HCT116 (cell line): ENCODE results near the gene LDLRAD4. TPM values are rescaled to one million over a fixed set of nuclear protein-coding genes. Genes with fewer than 3 reads are reported as not detected.

ENCODE experiments used
- ATAC-seq: fragments of 200-7000 bp; cut with Tn5 transposase; 2 replicates; pipeline ENCODE4 v1.9.1; 2020; ENCODE audit warnings: mild to moderate bottlenecking, moderate library complexity
- BruUV-seq: library from RNA; stranded (reverse); fragments of 400-500 nt; replicated peaks from 2 replicates; lab custom pipeline; 2021; lab: Mats Ljungman, UMichigan
- CTCF ChIA-PET: fragments of 300-600 bp; sonication (Branson Sonifier 250); formaldehyde crosslinking; loops from one replicate; lab custom pipeline; 2021; ENCODE audit warnings: antibody characterized with exemption; lab: Charles Lee
- POLR2A ChIA-PET: fragments of 300-600, 350-600 bp; sonication (Branson Sonifier 250); formaldehyde crosslinking; loops from one replicate; lab custom pipeline; 2021; ENCODE audit warnings: antibody characterized with exemption; lab: Charles Lee
- RAD21 ChIA-PET, 2 experiments: fragments of 300-600 bp; sonication (Branson Sonifier 250); formaldehyde crosslinking; loops; one replicate each; lab custom pipeline; 2023; ENCODE audit warnings: low total read pairs in 2 of 2; ENCODE audit not compliant: uncharacterized antibody in 2 of 2, unreplicated experiment in 2 of 2, low non-redundant PET in 1 of 2; lab: Charles Lee
- DNase-seq: peaks from one replicate; pipeline ENCODE4 v3.0.0-alpha.2; 2010; ENCODE audit warnings: low read depth, low spot score
- H2AFZ ChIP-seq: fragments of 200-600 bp; shearing (Covaris generic), sonication (generic); 2 replicates; pipeline ENCODE4 v1.6.1; 2017; ENCODE audit warnings: low read depth, mixed run types, mixed read lengths, antibody characterized with exemption, low read length; ENCODE audit not compliant: poor library complexity, severe bottlenecking
- H3K27ac ChIP-seq: 2 replicates; pipeline ENCODE4 v1.5.1; 2012; ENCODE audit warnings: low read depth, low read length
- H3K27me3 ChIP-seq: fragments of 200-600 bp; sonication (generic); 2 replicates; pipeline ENCODE4 v1.6.1; 2016; ENCODE audit warnings: mixed run types, low read length, mixed read lengths; ENCODE audit not compliant: insufficient read depth
- H3K36me3 ChIP-seq, 2 experiments: fragments of 200-500 bp in 1 of 2; fragments of 200-600 bp in 1 of 2; sonication (Bioruptor generic) in 1 of 2; sonication (generic) in 1 of 2; 2 replicates each; pipeline versions ENCODE4 v1.5.1 to v1.6.1; 2014 to 2016; ENCODE audit warnings: low read length in 2 of 2, inconsistent platforms in 1 of 2, mixed read lengths in 1 of 2, mixed run types in 1 of 2; ENCODE audit not compliant: insufficient read depth in 2 of 2, control insufficient read depth in 1 of 2
- H3K4me1 ChIP-seq, 2 experiments: fragments of 200-600 bp in 1 of 2; sonication (generic) in 1 of 2; 2 replicates each; pipeline versions ENCODE4 v1.5.1 to v1.6.1; 2012 to 2017; ENCODE audit warnings: low read length in 2 of 2, inconsistent platforms in 1 of 2, mild to moderate bottlenecking in 1 of 2, mixed read lengths in 1 of 2, mixed run types in 1 of 2, moderate library complexity in 1 of 2; ENCODE audit not compliant: insufficient read depth in 2 of 2, control insufficient read depth in 1 of 2
- H3K4me2 ChIP-seq: fragments of 200-600 bp; sonication (generic); 2 replicates; pipeline ENCODE4 v1.6.1; 2017; ENCODE audit warnings: mixed run types, low read length, mixed read lengths
- H3K4me3 ChIP-seq, 2 experiments: fragments of 200-600 bp in 1 of 2; sonication (generic) in 1 of 2; replicated peaks in 1 of 2; 2 replicates each; pipeline ENCODE4 v1.5.1; 2011 to 2016; ENCODE audit warnings: low read length in 2 of 2, control low read depth in 1 of 2, low read depth in 1 of 2, mild to moderate bottlenecking in 1 of 2, mixed read lengths in 1 of 2, mixed run types in 1 of 2
- H3K79me2 ChIP-seq: fragments of 200-600 bp; sonication (generic); 2 replicates; pipeline ENCODE4 v1.6.1; 2017; ENCODE audit warnings: mild to moderate bottlenecking, mixed run types, low read length, moderate library complexity, mixed read lengths; ENCODE audit not compliant: insufficient read depth
- H3K9ac ChIP-seq: fragments of 200-600 bp; sonication (generic); 2 replicates; pipeline ENCODE4 v1.6.1; 2016; ENCODE audit warnings: low read length, mixed read lengths
- H3K9me2 ChIP-seq: fragments of 200-600 bp; sonication (generic), shearing (Covaris generic); 2 replicates; pipeline ENCODE4 v1.6.1; 2017; ENCODE audit warnings: mixed run types, mild to moderate bottlenecking, moderate library complexity; ENCODE audit not compliant: insufficient read depth
- H3K9me3 ChIP-seq, 2 experiments: fragments of 200-500 bp in 1 of 2; fragments of 200-600 bp in 1 of 2; sonication (Bioruptor generic) in 1 of 2; sonication (generic) in 1 of 2; 2 replicates each; pipeline ENCODE4 v1.6.1; 2014 to 2017; ENCODE audit warnings: low read length in 2 of 2, mixed read lengths in 2 of 2, inconsistent platforms in 1 of 2, low read depth in 1 of 2, mild to moderate bottlenecking in 1 of 2, mixed run types in 1 of 2, moderate library complexity in 1 of 2; ENCODE audit not compliant: control insufficient read depth in 1 of 2, insufficient read depth in 1 of 2
- H4K20me1 ChIP-seq: fragments of 200-600 bp; sonication (generic), shearing (Covaris generic); 2 replicates; pipeline ENCODE4 v1.6.1; 2017; ENCODE audit warnings: mixed run types, mild to moderate bottlenecking, moderate library complexity; ENCODE audit not compliant: insufficient read depth
- CBX3 ChIP-seq: IDR thresholded peaks from 2 replicates; pipeline ENCODE4 v1.6.1; 2012; ENCODE audit warnings: low read depth
- CEBPB ChIP-seq: IDR thresholded peaks from 2 replicates; pipeline ENCODE4 v1.6.1; 2012; ENCODE audit warnings: low read depth
- EGR1 ChIP-seq: IDR thresholded peaks from 2 replicates; pipeline ENCODE4 v1.6.1; 2012; ENCODE audit warnings: low read depth
- EZH2 ChIP-seq: fragments of 200-600 bp; sonication (generic); IDR thresholded peaks from 2 replicates; pipeline ENCODE4 v1.6.1; 2017; ENCODE audit warnings: antibody characterized with exemption, mixed run types
- EZH2phosphoT487 ChIP-seq: fragments of 200-600 bp; IDR thresholded peaks from 2 replicates; pipeline ENCODE4 v1.6.1; 2018; ENCODE audit warnings: antibody characterized with exemption, borderline replicate concordance
- FOSL1 ChIP-seq: IDR thresholded peaks from 2 replicates; pipeline ENCODE4 v1.6.1; 2012; ENCODE audit warnings: low read depth
- JUND ChIP-seq: IDR thresholded peaks from 2 replicates; pipeline ENCODE4 v1.6.1; 2012
- POLR2A ChIP-seq: IDR thresholded peaks from 2 replicates; pipeline ENCODE4 v1.7.0; 2011; ENCODE audit warnings: borderline replicate concordance; ENCODE audit not compliant: insufficient read depth, insufficient read length; ENCODE audit errors: extremely low read depth
- SIN3A ChIP-seq: IDR thresholded peaks from 2 replicates; pipeline ENCODE4 v1.6.1; 2012; ENCODE audit warnings: low read depth
- SP1 ChIP-seq: IDR thresholded peaks from 2 replicates; pipeline ENCODE4 v1.6.1; 2012; ENCODE audit warnings: low read depth
- TCF7L2 ChIP-seq: IDR thresholded peaks from 2 replicates; pipeline ENCODE4 v1.7.0; 2011; ENCODE audit warnings: borderline replicate concordance, inconsistent platforms; ENCODE audit not compliant: insufficient read depth, insufficient read length; ENCODE audit errors: extremely low read depth
- YY1 ChIP-seq: IDR thresholded peaks from 2 replicates; pipeline ENCODE4 v1.6.1; 2011; ENCODE audit warnings: low read length, low read depth, moderate library complexity, mild to moderate bottlenecking; ENCODE audit not compliant: insufficient replicate concordance; ENCODE audit errors: extremely low read depth
- ZFX ChIP-seq: fragments of 450-650 bp; IDR thresholded peaks from 2 replicates; pipeline ENCODE4 v1.6.1; 2017
- ZNF274 ChIP-seq: fragments of 200-500 bp; sonication (Bioruptor generic); IDR thresholded peaks from 2 replicates; pipeline ENCODE4 v1.6.1; 2014; ENCODE audit warnings: mild to moderate bottlenecking, low read depth, low read length, inconsistent platforms
- intact Hi-C: fragments of 100-400 bp; cut with micrococcal nuclease; formaldehyde crosslinking; loops from 2 replicates; pipeline ENCODE4 v1.10.0; 2022
- total RNA-seq: library from RNA; stranded (reverse); gene quantifications from one replicate; pipeline ENCODE4 v1.2.1, GENCODE V29; 2021; ENCODE audit not compliant: unreplicated experiment
- TF ChIP-seq, protein P1 (sequence below), 3 experiments: fragments of 200-600 bp in 1 of 3; sonication (generic) in 1 of 3; IDR thresholded peaks in 2 of 3; conservative IDR thresholded peaks in 1 of 3; 2 replicates each; pipeline ENCODE4 v1.5.1; 2012 to 2017; ENCODE audit warnings: low read depth in 2 of 3, low read length in 2 of 3, antibody characterized with exemption in 1 of 3, borderline replicate concordance in 1 of 3, control low read depth in 1 of 3, mild to moderate bottlenecking in 1 of 3, mixed read lengths in 1 of 3, mixed run types in 1 of 3, moderate library complexity in 1 of 3; ENCODE audit not compliant: insufficient read depth in 1 of 3
- TF ChIP-seq, protein P2 (sequence below): IDR thresholded peaks from 2 replicates; pipeline ENCODE4 v1.6.1; 2012
- TF ChIP-seq, protein P3 (sequence below): IDR thresholded peaks from 2 replicates; pipeline ENCODE4 v1.6.1; 2012; ENCODE audit warnings: low read depth
- TF ChIP-seq, protein P4 (sequence below): IDR thresholded peaks from 2 replicates; pipeline ENCODE4 v1.6.1; 2011; ENCODE audit warnings: mild to moderate bottlenecking, low read length, moderate library complexity; ENCODE audit not compliant: insufficient replicate concordance; ENCODE audit errors: extremely low read depth

LDLRAD4 gene
- total RNA-seq, 1 experiment from 2014 or later, result 1.2 TPM

DNA sequence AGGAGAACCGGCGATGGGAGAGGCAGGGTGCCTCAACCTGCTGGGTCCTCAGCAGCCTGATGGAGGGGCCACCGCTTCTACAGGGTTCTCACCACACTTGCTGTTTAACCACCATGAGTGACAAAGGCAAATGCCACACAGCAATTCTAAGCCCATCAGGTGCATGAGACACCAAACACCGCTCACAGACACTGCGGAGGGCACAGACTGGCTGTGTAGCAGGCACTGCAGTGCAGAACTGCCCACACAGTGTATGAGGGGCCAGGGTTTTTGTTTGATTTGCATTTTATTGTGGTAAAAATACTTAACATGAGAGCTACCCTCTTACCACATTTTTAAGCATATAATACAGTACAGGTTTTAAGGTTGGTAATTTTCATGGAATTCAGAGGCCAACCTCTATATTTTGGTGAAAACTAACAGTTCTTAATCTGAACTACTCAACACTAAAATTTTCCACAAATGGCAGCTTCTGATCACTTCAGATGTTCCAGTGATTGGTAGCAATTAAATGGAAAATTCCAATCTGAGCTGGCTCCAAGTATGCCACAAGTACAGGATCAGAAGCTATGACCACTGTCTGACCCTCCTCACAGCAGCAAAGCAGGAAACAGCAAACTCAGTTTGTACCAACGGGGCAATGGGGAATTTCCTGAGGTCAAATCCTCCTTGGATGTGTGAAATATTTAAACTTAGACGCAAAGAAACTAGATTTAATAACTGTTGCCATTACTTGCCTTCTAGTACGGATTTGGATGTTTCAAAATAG, 440.1 kb downstream of the LDLRAD4 start:
- intact Hi-C loops, result no loop called here

More for the DNA sequence above, 440.1 kb downstream of the LDLRAD4 start:
- no peak for TF ChIP-seq EZH2phosphoT487
- TF ChIP-seq, protein P1, sequence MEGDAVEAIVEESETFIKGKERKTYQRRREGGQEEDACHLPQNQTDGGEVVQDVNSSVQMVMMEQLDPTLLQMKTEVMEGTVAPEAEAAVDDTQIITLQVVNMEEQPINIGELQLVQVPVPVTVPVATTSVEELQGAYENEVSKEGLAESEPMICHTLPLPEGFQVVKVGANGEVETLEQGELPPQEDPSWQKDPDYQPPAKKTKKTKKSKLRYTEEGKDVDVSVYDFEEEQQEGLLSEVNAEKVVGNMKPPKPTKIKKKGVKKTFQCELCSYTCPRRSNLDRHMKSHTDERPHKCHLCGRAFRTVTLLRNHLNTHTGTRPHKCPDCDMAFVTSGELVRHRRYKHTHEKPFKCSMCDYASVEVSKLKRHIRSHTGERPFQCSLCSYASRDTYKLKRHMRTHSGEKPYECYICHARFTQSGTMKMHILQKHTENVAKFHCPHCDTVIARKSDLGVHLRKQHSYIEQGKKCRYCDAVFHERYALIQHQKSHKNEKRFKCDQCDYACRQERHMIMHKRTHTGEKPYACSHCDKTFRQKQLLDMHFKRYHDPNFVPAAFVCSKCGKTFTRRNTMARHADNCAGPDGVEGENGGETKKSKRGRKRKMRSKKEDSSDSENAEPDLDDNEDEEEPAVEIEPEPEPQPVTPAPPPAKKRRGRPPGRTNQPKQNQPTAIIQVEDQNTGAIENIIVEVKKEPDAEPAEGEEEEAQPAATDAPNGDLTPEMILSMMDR (IDR thresholded peaks at IDR 0.05 in 2 of 3, conservative IDR thresholded peaks at IDR 0.05 in 1 of 3; ENCODE audit: borderline replicate concordance in 1 of 3, insufficient read depth in 1 of 3, low read depth in 2 of 3, low read length in 2 of 3), result no peak
- no peak for TF ChIP-seq EZH2
- no peak for TF ChIP-seq POLR2A
- TF ChIP-seq TCF7L2, result no peak
- TF ChIP-seq, protein P2, sequence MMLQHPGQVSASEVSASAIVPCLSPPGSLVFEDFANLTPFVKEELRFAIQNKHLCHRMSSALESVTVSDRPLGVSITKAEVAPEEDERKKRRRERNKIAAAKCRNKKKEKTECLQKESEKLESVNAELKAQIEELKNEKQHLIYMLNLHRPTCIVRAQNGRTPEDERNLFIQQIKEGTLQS, result no peak
- TF ChIP-seq CBX3, result no peak
- TF ChIP-seq, protein P3, sequence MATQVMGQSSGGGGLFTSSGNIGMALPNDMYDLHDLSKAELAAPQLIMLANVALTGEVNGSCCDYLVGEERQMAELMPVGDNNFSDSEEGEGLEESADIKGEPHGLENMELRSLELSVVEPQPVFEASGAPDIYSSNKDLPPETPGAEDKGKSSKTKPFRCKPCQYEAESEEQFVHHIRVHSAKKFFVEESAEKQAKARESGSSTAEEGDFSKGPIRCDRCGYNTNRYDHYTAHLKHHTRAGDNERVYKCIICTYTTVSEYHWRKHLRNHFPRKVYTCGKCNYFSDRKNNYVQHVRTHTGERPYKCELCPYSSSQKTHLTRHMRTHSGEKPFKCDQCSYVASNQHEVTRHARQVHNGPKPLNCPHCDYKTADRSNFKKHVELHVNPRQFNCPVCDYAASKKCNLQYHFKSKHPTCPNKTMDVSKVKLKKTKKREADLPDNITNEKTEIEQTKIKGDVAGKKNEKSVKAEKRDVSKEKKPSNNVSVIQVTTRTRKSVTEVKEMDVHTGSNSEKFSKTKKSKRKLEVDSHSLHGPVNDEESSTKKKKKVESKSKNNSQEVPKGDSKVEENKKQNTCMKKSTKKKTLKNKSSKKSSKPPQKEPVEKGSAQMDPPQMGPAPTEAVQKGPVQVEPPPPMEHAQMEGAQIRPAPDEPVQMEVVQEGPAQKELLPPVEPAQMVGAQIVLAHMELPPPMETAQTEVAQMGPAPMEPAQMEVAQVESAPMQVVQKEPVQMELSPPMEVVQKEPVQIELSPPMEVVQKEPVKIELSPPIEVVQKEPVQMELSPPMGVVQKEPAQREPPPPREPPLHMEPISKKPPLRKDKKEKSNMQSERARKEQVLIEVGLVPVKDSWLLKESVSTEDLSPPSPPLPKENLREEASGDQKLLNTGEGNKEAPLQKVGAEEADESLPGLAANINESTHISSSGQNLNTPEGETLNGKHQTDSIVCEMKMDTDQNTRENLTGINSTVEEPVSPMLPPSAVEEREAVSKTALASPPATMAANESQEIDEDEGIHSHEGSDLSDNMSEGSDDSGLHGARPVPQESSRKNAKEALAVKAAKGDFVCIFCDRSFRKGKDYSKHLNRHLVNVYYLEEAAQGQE, result no peak
- TF ChIP-seq EGR1, result no peak
- TF ChIP-seq, protein P4, sequence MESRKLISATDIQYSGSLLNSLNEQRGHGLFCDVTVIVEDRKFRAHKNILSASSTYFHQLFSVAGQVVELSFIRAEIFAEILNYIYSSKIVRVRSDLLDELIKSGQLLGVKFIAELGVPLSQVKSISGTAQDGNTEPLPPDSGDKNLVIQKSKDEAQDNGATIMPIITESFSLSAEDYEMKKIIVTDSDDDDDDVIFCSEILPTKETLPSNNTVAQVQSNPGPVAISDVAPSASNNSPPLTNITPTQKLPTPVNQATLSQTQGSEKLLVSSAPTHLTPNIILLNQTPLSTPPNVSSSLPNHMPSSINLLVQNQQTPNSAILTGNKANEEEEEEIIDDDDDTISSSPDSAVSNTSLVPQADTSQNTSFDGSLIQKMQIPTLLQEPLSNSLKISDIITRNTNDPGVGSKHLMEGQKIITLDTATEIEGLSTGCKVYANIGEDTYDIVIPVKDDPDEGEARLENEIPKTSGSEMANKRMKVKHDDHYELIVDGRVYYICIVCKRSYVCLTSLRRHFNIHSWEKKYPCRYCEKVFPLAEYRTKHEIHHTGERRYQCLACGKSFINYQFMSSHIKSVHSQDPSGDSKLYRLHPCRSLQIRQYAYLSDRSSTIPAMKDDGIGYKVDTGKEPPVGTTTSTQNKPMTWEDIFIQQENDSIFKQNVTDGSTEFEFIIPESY, result no peak
- no peak for TF ChIP-seq SIN3A
- TF ChIP-seq JUND, result no peak
- TF ChIP-seq SP1, result no peak
- no peak for TF ChIP-seq CEBPB
- TF ChIP-seq FOSL1, result no peak
- no peak for TF ChIP-seq ZFX
- no peak for TF ChIP-seq YY1
- TF ChIP-seq ZNF274, result no peak
- TF ChIP-seq, all 23 proteins: peak for 0
- Histone ChIP-seq H3K27me3 (no peaks in the 10 kb centered on the region), H4K20me1 (no peaks in the 10 kb centered on the region), H2AFZ (no peak overlapping the region), H3K4me3 (no peak overlapping the region), H3K4me2 (no peak overlapping the region), H3K79me2 (peaks cover 3% of the 10 kb centered on the region; the same call in 1 of the 2 replicates), H3K9ac (no peak overlapping the region), H3K9me2 (no peaks in the 10 kb centered on the region), H3K36me3 (no peaks in the 10 kb centered on the region), H3K27ac (no peak overlapping the region), H3K9me3 (no peaks in the 10 kb centered on the region), H3K4me1 (0 out of 4 replicates have a peak, but pooled peaks cover 0 to 2% of the 10 kb centered on the region in 2 experiments)
- DNase-seq, result no peak
- ChIA-PET RAD21 (no interaction called here), POLR2A (no interaction called here), CTCF (no interaction called here)
- ATAC-seq, result peak; percentile 32; the same call in 1 of the 2 replicates
- BruUV-seq, result no TSS peak
